Sigmoid colon (tissue), 7 donors: ENCODE results near the gene CC2D1B. TPM values are rescaled to one million over a fixed set of nuclear protein-coding genes. Genes with fewer than 3 reads are reported as not detected.

Experiments used
- DNase-seq: peaks from one replicate; pipeline ENCODE4 v3.0.0-alpha.2; 2019
- H3K27ac ChIP-seq, 4 donors: fragments of 200-600 bp; sonication (generic); one replicate each; pipeline ENCODE4 v1.5.1; 2016 to 2019; ENCODE audit warnings: mild to moderate bottlenecking in 1 of 4
- H3K27me3 ChIP-seq, 3 donors: fragments of 200-600 bp; sonication (generic); one replicate each; pipeline ENCODE4 v1.5.1; 2019; ENCODE audit warnings: mild to moderate bottlenecking in 1 of 3
- H3K36me3 ChIP-seq, 4 donors: fragments of 200-600 bp; sonication (generic); one replicate each; pipeline ENCODE4 v1.5.1; 2016 to 2019
- H3K4me1 ChIP-seq, 4 donors: fragments of 200-600 bp; sonication (generic); one replicate each; pipeline ENCODE4 v1.5.1; 2017 to 2019
- H3K4me3 ChIP-seq, 4 donors: fragments of 200-600 bp; sonication (generic); one replicate each; pipeline ENCODE4 v1.5.1; 2017 to 2019; ENCODE audit warnings: mild to moderate bottlenecking in 2 of 4, moderate library complexity in 1 of 4
- H3K9me3 ChIP-seq, 4 donors: fragments of 200-600 bp in 3 of 4; sonication (generic) in 3 of 4; one replicate each; pipeline versions ENCODE4 v1.5.1 to v1.6.1; 2013 to 2019
- CTCF ChIP-seq, 4 experiments: fragments of 450-650 bp in 3 of 4; fragments of 200-600 bp in 1 of 4; IDR thresholded peaks; one replicate each; pipeline ENCODE4 v1.5.1; 2016 to 2019; ENCODE audit warnings: antibody characterized with exemption in 4 of 4, mild to moderate bottlenecking in 3 of 4, moderate library complexity in 2 of 4
- EP300 ChIP-seq, 4 donors: sonication (generic); formaldehyde crosslinking; IDR thresholded peaks; one replicate each; pipeline ENCODE4 v1.6.1; 2017; ENCODE audit warnings: antibody characterized with exemption in 4 of 4
- POLR2A ChIP-seq, 2 donors: fragments of 450-650 bp; IDR thresholded peaks; one replicate each; pipeline ENCODE4 v1.6.1; 2016; ENCODE audit warnings: antibody characterized with exemption in 2 of 2, mild to moderate bottlenecking in 2 of 2, moderate library complexity in 2 of 2
- POLR2AphosphoS5 ChIP-seq, 4 donors: sonication (generic); formaldehyde crosslinking; IDR thresholded peaks; one replicate each; pipeline ENCODE4 v1.6.1; 2017; ENCODE audit warnings: antibody characterized with exemption in 4 of 4
- WGBS, 2 donors: extraction: QIAGEN DNeasy Blood & Tissue Kit; methylation state at CpG; one replicate each; pipeline ENCODE4 v1.1.7; 2013; 5-methylcytosine and 5-hydroxymethylcytosine counted together
- intact Hi-C: fragments of 100-400 bp; cut with DNase I; formaldehyde crosslinking; loops from one replicate; pipeline ENCODE4 v1.15.1; 2023
- polyA plus RNA-seq, 3 donors: library from polyadenylated mRNA; stranded (reverse); fragments of 200-250 nt; gene quantifications; one replicate each; pipeline ENCODE4 v1.2.3, GENCODE V29; 2013
- total RNA-seq, 4 donors: library from RNA; depleted of rRNA; stranded (reverse); fragments of >200 nt; gene quantifications; one replicate each; pipeline ENCODE4 v1.1.0, GENCODE V29; 2016
- donor health status: healthy with polysubstance abuse.
- donor health status: Bipolar disorder and iron deficiency.
- donor health status: healthy.

CC2D1B gene
- total and polyA plus RNA-seq, 7 donors, result 14.4 to 26.2 (median 19.2) TPM

DNA sequence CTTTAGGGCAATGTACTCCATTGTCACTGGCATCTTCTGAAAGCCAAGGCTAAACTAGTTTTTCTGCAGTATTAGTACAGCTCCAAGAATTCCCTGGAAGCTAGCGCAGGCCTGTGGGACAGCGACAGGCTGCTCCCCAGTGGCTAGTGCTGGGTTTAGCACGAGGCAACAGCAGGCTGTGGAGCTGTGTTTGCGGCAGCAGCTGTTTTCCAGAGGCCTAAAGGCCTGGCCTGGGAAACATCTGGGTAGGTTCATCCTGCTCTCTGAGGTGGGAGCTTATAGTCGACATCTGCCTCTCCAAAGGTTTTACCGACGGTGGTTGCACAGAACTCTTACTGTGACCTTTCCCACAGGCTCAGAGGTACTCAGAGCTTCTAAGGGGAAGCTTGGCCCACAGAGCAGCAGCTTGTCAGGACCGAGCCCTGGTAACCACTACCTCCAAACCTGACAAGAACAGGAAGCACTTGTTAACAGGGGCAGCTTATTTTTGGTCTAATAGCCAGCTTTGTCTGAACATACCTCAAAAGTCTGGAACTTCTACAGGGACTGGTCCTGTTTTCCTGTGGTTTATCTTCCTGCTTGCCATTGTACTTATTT, 17.2 kb downstream of the CC2D1B start:
- H3K27me3 ChIP-seq, result no peaks in the 10 kb centered on the region
- H3K9me3 ChIP-seq, result no peaks in the 10 kb centered on the region
- WGBS, 2 donors, result 47 to 80% methylated on average over 8 of the region's 8 CpGs
- peak in 1 of 4 donors; percentile 11 for TF ChIP-seq POLR2AphosphoS5 (IDR thresholded peaks at IDR 0.05)
- TF ChIP-seq CTCF (IDR thresholded peaks at IDR 0.05), result no peak
- TF ChIP-seq POLR2A (IDR thresholded peaks at IDR 0.05), result no peak
- no peak for TF ChIP-seq EP300 (IDR thresholded peaks at IDR 0.05)
- no peaks in the 10 kb centered on the region for H3K4me1 ChIP-seq
- DNase-seq, result no peak
- H3K4me3 ChIP-seq, result no peak overlapping the region
- H3K36me3 ChIP-seq, result peaks cover 0 to 44% (median 16%) of the 10 kb centered on the region in 4 donors
- intact Hi-C loops, result no loop called here
- H3K27ac ChIP-seq, result no peak overlapping the region

GRCh38 chr1:52346653-52347052, 19.4 kb downstream of the CC2D1B start:
- intact Hi-C loops, result no loop called here

DNA sequence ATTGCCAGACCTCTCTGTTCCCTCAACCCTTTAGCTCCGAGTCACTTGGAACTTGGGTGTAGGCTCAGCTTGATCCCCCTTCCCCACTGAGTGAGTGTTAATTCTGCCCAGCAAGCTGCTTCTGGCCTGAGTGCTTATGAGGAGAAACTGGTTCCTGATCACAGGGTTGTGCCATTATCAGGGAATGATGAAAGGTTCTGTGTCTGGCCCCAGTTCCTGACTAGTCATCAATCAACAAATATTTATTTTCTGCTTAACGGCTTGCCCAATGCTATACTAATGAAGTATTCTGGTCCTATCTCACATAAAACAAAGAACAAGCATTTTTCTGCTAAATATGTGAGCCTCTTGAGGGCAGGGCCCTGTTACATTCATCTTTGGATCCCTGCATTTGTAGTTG, 20.8 kb downstream of the CC2D1B start:
- H3K27ac ChIP-seq, result no peak overlapping the region
- 81 to 93% methylated on average over 2 of the region's 2 CpGs for WGBS, 2 donors
- no peak for DNase-seq
- no peaks in the 10 kb centered on the region for H3K9me3 ChIP-seq
- intact Hi-C loops, result no loop called here
- H3K4me1 ChIP-seq, result no peaks in the 10 kb centered on the region
- TF ChIP-seq POLR2AphosphoS5 (IDR thresholded peaks at IDR 0.05) (no peak), POLR2A (IDR thresholded peaks at IDR 0.05) (no peak), CTCF (IDR thresholded peaks at IDR 0.05) (no peak), EP300 (IDR thresholded peaks at IDR 0.05) (no peak)
- no peak overlapping the region for H3K4me3 ChIP-seq
- peaks cover 0 to 32% (median 5%) of the 10 kb centered on the region in 4 donors for H3K36me3 ChIP-seq
- H3K27me3 ChIP-seq, result no peaks in the 10 kb centered on the region

More at GRCh38 chr1:52346653-52347052, 19.4 kb downstream of the CC2D1B start:
- Histone ChIP-seq H3K4me1 (no peaks in the 10 kb centered on the region), H3K4me3 (no peak overlapping the region), H3K27ac (no peak overlapping the region), H3K36me3 (peaks cover 0 to 27% (median 3%) of the 10 kb centered on the region in 4 donors), H3K27me3 (no peaks in the 10 kb centered on the region), H3K9me3 (no peaks in the 10 kb centered on the region)
- DNase-seq, result no peak
- TF ChIP-seq CTCF (IDR thresholded peaks at IDR 0.05) (no peak), EP300 (IDR thresholded peaks at IDR 0.05) (no peak), POLR2AphosphoS5 (IDR thresholded peaks at IDR 0.05) (no peak), POLR2A (IDR thresholded peaks at IDR 0.05) (no peak)
- 93 to 94% methylated on average over 4 of the region's 4 CpGs for WGBS, 2 donors

DNA sequence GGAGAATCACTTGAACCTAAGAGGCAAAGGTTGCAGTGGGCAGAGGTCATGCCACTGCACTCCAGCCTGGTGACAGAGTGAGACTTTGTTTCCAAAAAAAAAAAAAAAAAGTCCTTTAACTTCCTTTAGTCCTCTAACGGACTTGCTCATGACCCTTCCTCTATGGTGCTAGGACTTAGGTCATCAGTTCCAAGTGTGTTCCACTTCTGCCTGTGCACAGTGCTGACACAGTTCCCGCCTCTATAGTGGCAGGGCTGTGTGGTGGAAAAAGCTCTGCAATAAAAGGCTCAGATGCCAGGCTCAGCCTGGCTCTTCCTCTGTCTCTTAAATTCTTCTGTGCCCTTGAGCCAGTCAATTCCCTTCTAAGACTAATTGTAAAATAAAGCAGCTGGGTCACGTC, 22.0 kb downstream of the CC2D1B start:
- H3K36me3 ChIP-seq, result peaks cover 0 to 39% (median 8%) of the 10 kb centered on the region in 4 donors
- intact Hi-C loops, result no loop called here
- DNase-seq, result no peak
- no peaks in the 10 kb centered on the region for H3K9me3 ChIP-seq
- H3K27me3 ChIP-seq, result no peaks in the 10 kb centered on the region
- TF ChIP-seq POLR2A (IDR thresholded peaks at IDR 0.05) (no peak), EP300 (IDR thresholded peaks at IDR 0.05) (no peak), POLR2AphosphoS5 (IDR thresholded peaks at IDR 0.05) (no peak), CTCF (IDR thresholded peaks at IDR 0.05) (no peak)
- 85 to 90% methylated on average over 3 of the region's 3 CpGs for WGBS, 2 donors
- H3K4me3 ChIP-seq, result no peak overlapping the region
- H3K27ac ChIP-seq, result no peak overlapping the region
- no peaks in the 10 kb centered on the region for H3K4me1 ChIP-seq
